H1 (cell line): Measurements from ENCODE around the gene CNN3. TPM values are rescaled to one million over a fixed set of nuclear protein-coding genes. Genes with fewer than 3 reads are reported as not detected.

Experiments used
- CTCF ChIA-PET: fragments of 300-600 bp; sonication (Branson Sonifier 250); formaldehyde crosslinking; loops from one replicate; lab custom pipeline; 2021; ENCODE audit not compliant: partially characterized antibody; lab: Charles Lee
- POLR2A ChIA-PET: fragments of 300-600 bp; sonication (Branson Sonifier 250); formaldehyde crosslinking; loops from one replicate; lab custom pipeline; 2021; ENCODE audit warnings: inconsistent platforms; ENCODE audit not compliant: partially characterized antibody; lab: Charles Lee
- DNase-seq, 2 experiments: peaks; one replicate each; pipeline versions ENCODE4 v3.0.0 to v3.0.0-alpha.2; 2010 to 2022; ENCODE audit warnings: low spot score in 2 of 2, low read depth in 1 of 2, mixed read lengths in 1 of 2
- FAIRE-seq: peaks from 2 replicates; lab custom pipeline; 2011; peaks lifted over from hg19 to GRCh38; lab: Jason Lieb, UNC
- H2AFZ ChIP-seq: 2 replicates; pipeline ENCODE4 v1.8.1; 2012; ENCODE audit warnings: low read length, inconsistent platforms
- H2AK5ac ChIP-seq: 2 replicates; pipeline ENCODE4 v1.6.1; 2013; ENCODE audit warnings: low read depth, low read length
- H2BK120ac ChIP-seq: replicated peaks from 2 replicates; pipeline ENCODE3; 2013; ENCODE audit warnings: low read depth, low read length, inconsistent platforms
- H2BK12ac ChIP-seq: 2 replicates; pipeline ENCODE4 v1.6.1; 2013; ENCODE audit warnings: low read depth, low read length
- H2BK15ac ChIP-seq: 2 replicates; pipeline ENCODE4 v1.6.1; 2013; ENCODE audit warnings: low read length
- H2BK20ac ChIP-seq: 2 replicates; pipeline ENCODE4 v1.6.1; 2013; ENCODE audit warnings: low read length
- H2BK5ac ChIP-seq: 2 replicates; pipeline ENCODE4 v1.6.1; 2013; ENCODE audit warnings: low read depth, low read length
- H3K14ac ChIP-seq: 2 replicates; pipeline ENCODE4 v1.6.1; 2013; ENCODE audit warnings: inconsistent platforms; ENCODE audit not compliant: insufficient read length
- H3K18ac ChIP-seq: 2 replicates; pipeline ENCODE4 v1.6.1; 2013; ENCODE audit warnings: low read length; ENCODE audit errors: extremely low read depth
- H3K23ac ChIP-seq: 2 replicates; pipeline ENCODE4 v1.6.1; 2013; ENCODE audit warnings: inconsistent platforms; ENCODE audit not compliant: insufficient read length
- H3K23me2 ChIP-seq: 2 replicates; pipeline ENCODE4 v1.6.1; 2013; ENCODE audit warnings: low read depth, low read length
- H3K27ac ChIP-seq: 2 replicates; pipeline ENCODE4 v1.6.1; 2011; ENCODE audit warnings: low read depth, low read length, inconsistent platforms
- H3K27me3 ChIP-seq, 4 experiments: replicated peaks in 1 of 4; 1 replicate in 1 of 4; 2 replicates in 3 of 4; pipeline versions ENCODE4 v1.6.1 to v1.8.1; 2011 to 2013; ENCODE audit warnings: low read length in 3 of 4, mild to moderate bottlenecking in 3 of 4, inconsistent platforms in 2 of 4, mixed read lengths in 2 of 4, moderate library complexity in 1 of 4; ENCODE audit not compliant: control insufficient read depth in 3 of 4, insufficient read depth in 3 of 4; ENCODE audit errors: extremely low read depth in 1 of 4
- H3K36me3 ChIP-seq, 4 experiments: 2 replicates each; pipeline versions ENCODE4 v1.6.1 to v1.8.1; 2011 to 2013; ENCODE audit warnings: mild to moderate bottlenecking in 4 of 4, low read length in 3 of 4, moderate library complexity in 2 of 4, control low read depth in 1 of 4, inconsistent platforms in 1 of 4; ENCODE audit not compliant: insufficient read depth in 4 of 4, control insufficient read depth in 2 of 4
- H3K4ac ChIP-seq: replicated peaks from 2 replicates; pipeline ENCODE3; 2013; ENCODE audit warnings: low read length, low read depth, mixed read lengths, inconsistent platforms; ENCODE audit not compliant: insufficient read length
- H3K4me1 ChIP-seq, 4 experiments: replicated peaks in 1 of 4; 1 replicate in 1 of 4; 2 replicates in 3 of 4; pipeline versions ENCODE4 v1.6.1 to v1.8.1; 2011 to 2013; ENCODE audit warnings: low read length in 3 of 4, inconsistent platforms in 2 of 4, mixed read lengths in 1 of 4; ENCODE audit not compliant: insufficient read depth in 4 of 4, control insufficient read depth in 3 of 4
- H3K4me2 ChIP-seq, 2 experiments: 2 replicates each; pipeline versions ENCODE4 v1.6.1 to v1.8.1; 2011 to 2013; ENCODE audit warnings: low read depth in 2 of 2, low read length in 2 of 2, control low read depth in 1 of 2, inconsistent platforms in 1 of 2, mild to moderate bottlenecking in 1 of 2; ENCODE audit not compliant: insufficient read depth in 1 of 2
- H3K4me3 ChIP-seq, 4 experiments: fragments of 200-600, 300-600 bp in 1 of 4; sonication (generic), shearing (Covaris generic), sonication (Bioruptor Twin) in 1 of 4; 2 replicates each; pipeline versions ENCODE4 v1.5.1 to v1.8.1; 2011 to 2016; ENCODE audit warnings: low read length in 4 of 4, low read depth in 3 of 4, control low read depth in 2 of 4, inconsistent platforms in 2 of 4, mild to moderate bottlenecking in 2 of 4, mixed read lengths in 1 of 4, moderate library complexity in 1 of 4; ENCODE audit not compliant: insufficient read depth in 2 of 4; ENCODE audit errors: extremely low read depth in 1 of 4
- H3K56ac ChIP-seq: replicated peaks from 2 replicates; pipeline ENCODE3; 2013; ENCODE audit warnings: low read depth, mild to moderate bottlenecking, mixed read lengths, low read length, inconsistent platforms; ENCODE audit not compliant: insufficient read length
- H3K79me1 ChIP-seq: 2 replicates; pipeline ENCODE4 v1.6.1; 2013; ENCODE audit warnings: low read depth, low read length, control low read depth
- H3K79me2 ChIP-seq, 2 experiments: 2 replicates each; pipeline versions ENCODE4 v1.6.1 to v1.8.1; 2012 to 2013; ENCODE audit warnings: low read length in 2 of 2, mild to moderate bottlenecking in 2 of 2, inconsistent platforms in 1 of 2; ENCODE audit not compliant: insufficient read depth in 2 of 2, control insufficient read depth in 1 of 2
- H3K9ac ChIP-seq, 4 experiments: replicated peaks in 1 of 4; 1 replicate in 1 of 4; 2 replicates in 3 of 4; pipeline versions ENCODE4 v1.6.1 to v1.8.1; 2011 to 2013; ENCODE audit warnings: low read depth in 3 of 4, low read length in 3 of 4, control low read depth in 2 of 4, mild to moderate bottlenecking in 2 of 4, moderate library complexity in 2 of 4, inconsistent platforms in 1 of 4; ENCODE audit errors: extremely low read depth in 1 of 4
- H3K9me3 ChIP-seq, 2 experiments: 2 replicates each; pipeline versions ENCODE4 v1.6.1 to v1.8.1; 2012 to 2013; ENCODE audit warnings: mild to moderate bottlenecking in 2 of 2, moderate library complexity in 2 of 2, control low read depth in 1 of 2, inconsistent platforms in 1 of 2, low read depth in 1 of 2, low read length in 1 of 2, mixed read lengths in 1 of 2; ENCODE audit not compliant: insufficient read depth in 2 of 2
- H4K20me1 ChIP-seq, 2 experiments: replicated peaks in 1 of 2; 2 replicates each; pipeline versions ENCODE3 to v1.8.1; 2011 to 2013; ENCODE audit warnings: inconsistent platforms in 2 of 2, low read length in 2 of 2, mild to moderate bottlenecking in 1 of 2; ENCODE audit not compliant: insufficient read depth in 2 of 2, control insufficient read depth in 1 of 2
- H4K5ac ChIP-seq: 2 replicates; pipeline ENCODE4 v1.6.1; 2013; ENCODE audit warnings: low read length, low read depth, mixed read lengths, inconsistent platforms; ENCODE audit not compliant: insufficient read length
- H4K8ac ChIP-seq: 2 replicates; pipeline ENCODE4 v1.8.0; 2013; ENCODE audit warnings: mild to moderate bottlenecking, moderate library complexity, low read length, inconsistent platforms; ENCODE audit not compliant: insufficient read depth; ENCODE audit errors: extremely low read depth
- H4K91ac ChIP-seq: replicated peaks from 2 replicates; pipeline ENCODE3; 2013; ENCODE audit warnings: low read length, mixed read lengths, inconsistent platforms; ENCODE audit not compliant: insufficient read length
- WGBS, 2 experiments: shearing (Covaris generic) in 1 of 2; methylation state at CpG; one replicate each; pipeline versions ENCODE4 v1.1.6 to v1.1.7; 2013 to 2015; ENCODE audit warnings: low lambda C conversion rate in 2 of 2, mixed read lengths in 2 of 2, inconsistent platforms in 1 of 2, low coverage in 1 of 2, missing lambda C conversion rate in 1 of 2; ENCODE audit not compliant: insufficient replicate concordance in 2 of 2, insufficient coverage in 1 of 2, insufficient read length in 1 of 2; ENCODE audit errors: extremely low coverage in 1 of 2, missing lambda C conversion rate in 1 of 2; 5-methylcytosine and 5-hydroxymethylcytosine counted together
- polyA plus RNA-seq, 7 experiments: library from polyadenylated mRNA; depleted of rRNA in 3 of 7; stranded (reverse) in 5 of 7; unstranded in 2 of 7; fragments of >200 nt in 5 of 7; fragments of 200-250 nt in 2 of 7; gene quantifications; 1 replicate in 5 of 7; 2 replicates in 1 of 7; 4 replicates in 1 of 7; pipeline versions ENCODE4 v1.2.1 to v1.2.3, GENCODE V29; 2011 to 2013; ENCODE audit warnings: missing spikeins in 2 of 7, mixed read lengths in 2 of 7
- total RNA-seq: library from RNA; stranded (reverse); fragmentation: NEBNext Ultra II Directional; extraction: Animal tissue kit (Norgen Biotek cat#: 25700); gene quantifications from 2 replicates; pipeline ENCODE4 v1.2.1, GENCODE V29; 2021

The CNN3 gene
- total and polyA plus RNA-seq, 2 of the 8 experiments (the other 6 are each of a cell fraction or from before 2014, with no cell fraction given), result 134 to 266 TPM

DNA sequence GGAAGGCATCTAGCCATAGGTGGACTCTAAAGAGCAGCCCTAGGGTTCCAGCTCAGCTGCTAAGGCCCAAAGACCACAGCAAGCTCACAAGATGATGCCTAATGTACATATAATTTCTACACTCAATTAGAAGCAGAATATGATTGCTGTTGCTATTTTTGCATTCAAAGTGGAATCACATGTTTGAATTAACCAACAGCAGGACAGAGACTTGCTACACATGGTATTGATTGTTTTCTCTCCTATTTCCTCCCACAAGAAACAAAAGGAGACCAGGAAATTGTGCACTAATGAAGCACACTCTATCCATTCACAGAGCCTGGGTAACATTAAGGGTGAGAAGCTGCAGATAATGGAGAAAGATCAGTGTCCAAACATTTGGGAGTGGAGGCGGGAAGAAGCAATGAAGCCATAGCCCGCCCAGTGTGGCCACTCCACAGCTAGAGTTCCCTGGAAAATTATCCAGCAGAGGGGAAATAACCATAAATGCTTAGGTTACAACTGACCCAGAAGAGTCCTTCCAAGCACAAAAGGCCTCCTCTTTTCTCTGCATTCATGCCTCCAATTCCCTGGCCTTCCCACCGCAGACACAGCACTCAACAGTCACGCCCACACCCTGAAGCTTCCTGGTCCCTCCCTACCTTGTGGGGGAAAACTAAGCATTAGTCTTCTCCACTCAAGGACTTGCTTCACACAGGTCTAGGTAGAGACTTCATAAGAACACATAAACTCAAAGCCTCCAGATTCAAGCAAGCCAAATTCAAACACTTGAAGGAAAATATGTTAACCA, 7.5 kb downstream of the CNN3 start:
- ChIA-PET CTCF (interaction anchor here (0.6 to 3.2 kb wide), 5 partner anchors 9 to 124 kb away, joined by 3 to 12 read pairs (median 11); no protein-coding TSS in a partner anchor), POLR2A (interaction anchor here (0.7 to 2.2 kb wide), 3 partner anchors 9 to 27 kb away, joined by 4 to 7 read pairs (median 5); no protein-coding TSS in a partner anchor)
- no peak overlapping the region for H4K8ac ChIP-seq
- no peak overlapping the region for H2BK120ac ChIP-seq
- H4K5ac ChIP-seq, result no peak overlapping the region
- no peak overlapping the region for H3K4ac ChIP-seq
- WGBS, 2 experiments, result 93% methylated on average over 4 of the region's 4 CpGs; no CpG with 5 or more reads in 1 of the 2 experiments
- no peak overlapping the region for H3K18ac ChIP-seq
- no peak overlapping the region for H3K27ac ChIP-seq
- peaks cover 0 to 12% (median 0%) of the 10 kb centered on the region in 4 experiments; a peak in 2 of 8 replicates for H3K36me3 ChIP-seq
- no peaks in the 10 kb centered on the region for H3K9me3 ChIP-seq
- peaks cover 46 to 53% of the 10 kb centered on the region in 2 experiments for H4K20me1 ChIP-seq
- no peaks in the 10 kb centered on the region for H3K27me3 ChIP-seq
- H3K4me3 ChIP-seq, result no peak overlapping the region
- no peak for DNase-seq
- H3K4me1 ChIP-seq, result peaks cover 2 to 12% (median 5%) of the 10 kb centered on the region in 4 experiments; a peak in 6 of 7 replicates
- no peak overlapping the region for H3K9ac ChIP-seq
- H2BK12ac ChIP-seq, result no peak overlapping the region
- H3K23me2 ChIP-seq, result no peaks in the 10 kb centered on the region; the same call in 1 of the 2 replicates
- no peak for FAIRE-seq
- H2AFZ ChIP-seq, result no peak overlapping the region
- H3K4me2 ChIP-seq, result no peak overlapping the region
- H2BK20ac ChIP-seq, result no peak overlapping the region
- no peak overlapping the region for H3K23ac ChIP-seq
- H2BK15ac ChIP-seq, result no peak overlapping the region
- H2AK5ac ChIP-seq, result no peak overlapping the region
- peaks cover 8% of the 10 kb centered on the region for H3K79me1 ChIP-seq
- H3K56ac ChIP-seq, result no peak overlapping the region
- H4K91ac ChIP-seq, result no peak overlapping the region
- no peak overlapping the region for H2BK5ac ChIP-seq
- H3K14ac ChIP-seq, result no peak overlapping the region
- peaks cover 79 to 100% of the 10 kb centered on the region in 2 experiments for H3K79me2 ChIP-seq
